ENCODE measurements around the gene PLAAT5. TPM values are rescaled to one million over a fixed set of nuclear protein-coding genes. Genes with fewer than 3 reads are reported as not detected.
"Not testable (repeated sequence)": the region's sequence is repeated elsewhere in the genome, so short reads cannot be mapped to it uniquely, and the experiment has no call there.

The PLAAT5 gene
- total RNA-seq, 1 experiment from 2014 or later = not detected

- ChIA-PET POLR2A (ENCODE audit: unreplicated experiment) (interaction anchor here (0.6 to 0.7 kb wide), 2 partner anchors 34 to 90 kb away, joined by 3 to 6 read pairs; no protein-coding TSS in a partner anchor), CTCF (interaction anchor here (0.5 to 1.2 kb wide), 4 partner anchors 8 to 693 kb away, joined by 3 to 5 read pairs (median 4); no protein-coding TSS in a partner anchor)
- Histone ChIP-seq H3K9me2 (ENCODE audit: insufficient read depth) (no peaks in the 10 kb centered on the region), H3K4me3 (no peak overlapping the region), H3K36me3 (ENCODE audit: low read depth) (no peaks in the 10 kb centered on the region), H3F3A (ENCODE audit: insufficient read depth, low read depth) (peaks cover 5% of the 10 kb centered on the region), H3K27me3 (ENCODE audit: insufficient read depth, low read depth) (no peaks in the 10 kb centered on the region), H3K9me3 (ENCODE audit: insufficient read depth, low read depth) (no peaks in the 10 kb centered on the region), H3K4me2 (peak overlapping the region; percentile 45; the same call in 1 of the 2 replicates), H4K20me1 (ENCODE audit: insufficient read depth) (no peaks in the 10 kb centered on the region), H3K4me1 (replicated peaks; ENCODE audit: insufficient read depth) (peaks cover 40% of the 10 kb centered on the region), H3K27ac (no peak overlapping the region), H3K79me2 (ENCODE audit: low read depth) (no peaks in the 10 kb centered on the region), H2AFZ (no peak overlapping the region)
- intact Hi-C loops (cut with micrococcal nuclease; ENCODE audit: unreplicated experiment) = no loop called here
- DNase-seq = no peak
- no peak for TF ChIP-seq EZH2 (IDR thresholded peaks at IDR 0.05; ENCODE audit: low read depth)
- TF ChIP-seq, protein P1, sequence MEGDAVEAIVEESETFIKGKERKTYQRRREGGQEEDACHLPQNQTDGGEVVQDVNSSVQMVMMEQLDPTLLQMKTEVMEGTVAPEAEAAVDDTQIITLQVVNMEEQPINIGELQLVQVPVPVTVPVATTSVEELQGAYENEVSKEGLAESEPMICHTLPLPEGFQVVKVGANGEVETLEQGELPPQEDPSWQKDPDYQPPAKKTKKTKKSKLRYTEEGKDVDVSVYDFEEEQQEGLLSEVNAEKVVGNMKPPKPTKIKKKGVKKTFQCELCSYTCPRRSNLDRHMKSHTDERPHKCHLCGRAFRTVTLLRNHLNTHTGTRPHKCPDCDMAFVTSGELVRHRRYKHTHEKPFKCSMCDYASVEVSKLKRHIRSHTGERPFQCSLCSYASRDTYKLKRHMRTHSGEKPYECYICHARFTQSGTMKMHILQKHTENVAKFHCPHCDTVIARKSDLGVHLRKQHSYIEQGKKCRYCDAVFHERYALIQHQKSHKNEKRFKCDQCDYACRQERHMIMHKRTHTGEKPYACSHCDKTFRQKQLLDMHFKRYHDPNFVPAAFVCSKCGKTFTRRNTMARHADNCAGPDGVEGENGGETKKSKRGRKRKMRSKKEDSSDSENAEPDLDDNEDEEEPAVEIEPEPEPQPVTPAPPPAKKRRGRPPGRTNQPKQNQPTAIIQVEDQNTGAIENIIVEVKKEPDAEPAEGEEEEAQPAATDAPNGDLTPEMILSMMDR (conservative IDR thresholded peaks at IDR 0.05) = no peak
- no TSS peak for BruUV-seq (replicated peaks)
These were observed 42.0 kb upstream of the PLAAT5 start for GRCh38 chr11:63532799-63533475.

DNA sequence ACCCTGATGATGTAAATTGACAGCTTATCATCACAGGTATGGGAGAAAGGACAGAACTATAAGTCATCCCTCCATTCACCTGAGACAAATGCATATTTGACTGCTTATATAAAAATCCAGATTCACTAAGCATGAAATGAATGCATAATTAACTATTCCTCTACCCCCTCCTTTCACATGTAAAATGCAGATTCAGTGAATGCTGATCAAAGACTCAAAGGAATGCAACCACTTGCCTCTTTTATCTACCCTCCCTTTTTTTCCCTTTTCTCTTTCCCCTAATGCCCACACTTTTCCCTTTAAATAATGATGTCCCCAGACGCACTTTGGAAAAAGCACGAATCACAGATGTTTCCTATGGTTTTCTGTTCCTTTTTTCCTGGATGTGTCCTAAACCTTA lies 41.1 kb upstream of the PLAAT5 start:
- Histone ChIP-seq H3F3A (ENCODE audit: insufficient read depth, low read depth) (peaks cover 5% of the 10 kb centered on the region), H3K4me1 (replicated peaks; ENCODE audit: insufficient read depth) (peaks cover 40% of the 10 kb centered on the region), H3K36me3 (ENCODE audit: low read depth) (no peaks in the 10 kb centered on the region), H3K4me2 (peak overlapping the region; percentile 45), H3K9me3 (ENCODE audit: insufficient read depth, low read depth) (no peaks in the 10 kb centered on the region), H3K27me3 (ENCODE audit: insufficient read depth, low read depth) (no peaks in the 10 kb centered on the region), H3K9me2 (ENCODE audit: insufficient read depth) (no peaks in the 10 kb centered on the region), H4K20me1 (ENCODE audit: insufficient read depth) (no peaks in the 10 kb centered on the region), H2AFZ (no peak overlapping the region), H3K27ac (peak overlapping the region; percentile 40), H3K79me2 (ENCODE audit: low read depth) (no peaks in the 10 kb centered on the region), H3K4me3 (no peak overlapping the region)
- POLR2A ChIA-PET (ENCODE audit: unreplicated experiment) = interaction anchor here (0.9 kb wide), 1 partner anchor 35 kb away, joined by 3 read pairs; no protein-coding TSS in a partner anchor
- no peak for DNase-seq
- CTCF ChIA-PET = interaction anchor here (0.6 to 1.2 kb wide), 4 partner anchors 9 to 52 kb away, joined by 3 to 5 read pairs (median 4); no protein-coding TSS in a partner anchor
- TF ChIP-seq EZH2 (IDR thresholded peaks at IDR 0.05; ENCODE audit: low read depth) = no peak
- TF ChIP-seq, protein P1 (conservative IDR thresholded peaks at IDR 0.05) = no peak
- intact Hi-C loops (cut with micrococcal nuclease; ENCODE audit: unreplicated experiment) = no loop called here
- no TSS peak for BruUV-seq (replicated peaks)

- H2AFZ ChIP-seq; H3K4me3 ChIP-seq; H4K20me1 ChIP-seq (ENCODE audit: insufficient read depth); H3K36me3 ChIP-seq (ENCODE audit: low read depth); H3K9me3 ChIP-seq (ENCODE audit: insufficient read depth, low read depth); H3K9me2 ChIP-seq (ENCODE audit: insufficient read depth); H3F3A ChIP-seq (ENCODE audit: insufficient read depth, low read depth); CTCF ChIA-PET; H3K79me2 ChIP-seq (ENCODE audit: low read depth); H3K27me3 ChIP-seq (ENCODE audit: insufficient read depth, low read depth): not testable (repeated sequence)
- Histone ChIP-seq H3K4me2 (peak overlapping the region; percentile 45), H3K27ac (peak overlapping the region; percentile 40; the same call in 1 of the 2 replicates), H3K4me1 (replicated peaks; ENCODE audit: insufficient read depth) (peaks cover 36% of the 10 kb centered on the region)
- intact Hi-C loops (cut with micrococcal nuclease; ENCODE audit: unreplicated experiment) = loop anchor here (1.0 to 2.0 kb wide), 3 partner anchors 36 to 80 kb away; no protein-coding TSS in a partner anchor
- TSS peak; percentile 98 for BruUV-seq (replicated peaks)
- POLR2A ChIA-PET (ENCODE audit: unreplicated experiment) = interaction anchor here (0.9 kb wide), 1 partner anchor 36 kb away, joined by 3 read pairs; no protein-coding TSS in a partner anchor
- peak; percentile 74 to 91 for DNase-seq
These were observed 40.3 kb upstream of the PLAAT5 start for GRCh38 chr11:63531074-63531792.

Measured in PC-9 (cell line).